HepG2 (cell line): Measurements from ENCODE around the gene COX7A2L. TPM values are rescaled to one million over a fixed set of nuclear protein-coding genes. Genes with fewer than 3 reads are reported as not detected.

Source experiments
- ATAC-seq: fragments of 200-7000 bp; cut with Tn5 transposase; 3 replicates; pipeline ENCODE4 v1.9.1; 2020; ENCODE audit warnings: mild to moderate bottlenecking, moderate library complexity
- BruUV-seq: library from RNA; stranded (reverse); fragments of 400-500 nt; replicated peaks from 2 replicates; lab custom pipeline; 2021; lab: Mats Ljungman, UMichigan
- CTCF ChIA-PET: fragments of 300-600 bp; formaldehyde crosslinking; extraction: SDS; loops from one replicate; lab custom pipeline; 2021; ENCODE audit warnings: low total read pairs, inconsistent platforms, low intra/inter-chr PET ratio; lab: Yijun Ruan, JAX
- POLR2A ChIA-PET: fragments of 350-600 bp; sonication (Branson Sonifier 250); formaldehyde crosslinking; loops from one replicate; lab custom pipeline; 2020; ENCODE audit warnings: antibody characterized with exemption, inconsistent platforms; lab: Yijun Ruan, JAX
- DNase-seq: peaks from one replicate; pipeline ENCODE4 v3.0.0-alpha.2; 2015; ENCODE audit warnings: low spot score
- FAIRE-seq: peaks from 3 replicates; lab custom pipeline; 2011; peaks lifted over from hg19 to GRCh38; lab: Jason Lieb, UNC
- H2AFZ ChIP-seq: one replicate; pipeline ENCODE4 v1.6.1; 2011; ENCODE audit warnings: low read length, inconsistent platforms
- H3K27ac ChIP-seq: fragments of 300-600 bp; 3 replicates; pipeline ENCODE4 v1.8.0; 2011; ENCODE audit warnings: mixed run types, mild to moderate bottlenecking, mixed read lengths, low read length, inconsistent platforms; ENCODE audit not compliant: insufficient read depth; ENCODE audit errors: extremely low read length
- H3K27me3 ChIP-seq, 2 experiments: fragments of 200-600 bp in 1 of 2; 2 replicates in 1 of 2; 3 replicates in 1 of 2; pipeline versions ENCODE4 v1.6.0 to v1.8.0; 2011; ENCODE audit warnings: low read length in 2 of 2, mild to moderate bottlenecking in 2 of 2, moderate library complexity in 2 of 2, inconsistent platforms in 1 of 2; ENCODE audit not compliant: insufficient read depth in 2 of 2, control insufficient read depth in 1 of 2
- H3K36me3 ChIP-seq, 2 experiments: fragments of 200-600 bp in 1 of 2; replicated peaks in 1 of 2; 2 replicates in 1 of 2; 3 replicates in 1 of 2; pipeline versions ENCODE4 v1.5.1 to v1.8.0; 2011; ENCODE audit warnings: low read length in 2 of 2, inconsistent platforms in 1 of 2; ENCODE audit not compliant: insufficient read depth in 2 of 2, control insufficient read depth in 1 of 2
- H3K4me1 ChIP-seq: 2 replicates; pipeline ENCODE4 v1.5.1; 2012; ENCODE audit warnings: low read length, inconsistent platforms; ENCODE audit not compliant: insufficient read depth
- H3K4me2 ChIP-seq: 2 replicates; pipeline ENCODE4 v1.6.0; 2011; ENCODE audit warnings: low read depth, low read length, inconsistent platforms
- H3K4me3 ChIP-seq, 3 experiments: fragments of 200-600 bp in 1 of 3; sonication (generic), shearing (Covaris generic) in 1 of 3; replicated peaks in 1 of 3; 2 replicates each; pipeline ENCODE4 v1.5.1; 2011 to 2016; ENCODE audit warnings: low read length in 3 of 3, inconsistent platforms in 2 of 3, low read depth in 2 of 3, mild to moderate bottlenecking in 2 of 3, control low read depth in 1 of 3, mixed read lengths in 1 of 3; ENCODE audit not compliant: insufficient read depth in 1 of 3
- H3K79me2 ChIP-seq: one replicate; pipeline ENCODE4 v1.6.1; 2011; ENCODE audit warnings: low read length, inconsistent platforms; ENCODE audit not compliant: insufficient read depth
- H3K9ac ChIP-seq: 2 replicates; pipeline ENCODE4 v1.6.0; 2011; ENCODE audit warnings: mild to moderate bottlenecking, low read depth, low read length, inconsistent platforms; ENCODE audit not compliant: insufficient read depth
- H3K9me3 ChIP-seq: 2 replicates; pipeline ENCODE4 v1.5.1; 2012; ENCODE audit warnings: mild to moderate bottlenecking, low read length
- H4K20me1 ChIP-seq: 2 replicates; pipeline ENCODE4 v1.6.0; 2011; ENCODE audit warnings: inconsistent platforms, mild to moderate bottlenecking, low read length, moderate library complexity; ENCODE audit not compliant: insufficient read depth
- AGO2 ChIP-seq: fragments of 200-400 bp; formaldehyde crosslinking; optimal IDR thresholded peaks from 2 replicates; pipeline ENCODE3; 2017; ENCODE audit warnings: mild to moderate bottlenecking, low read depth, low read length, moderate library complexity
- ARNTL ChIP-seq: sonication (generic); formaldehyde crosslinking; IDR thresholded peaks from 2 replicates; pipeline ENCODE4 v1.4.0; 2020; ENCODE audit warnings: mild to moderate bottlenecking, missing genetic modification reagents
- CREB1 ChIP-seq, 2 experiments: fragments of 450-650 bp in 1 of 2; IDR thresholded peaks; 2 replicates each; pipeline ENCODE4 v1.6.1; 2016 to 2017; ENCODE audit warnings: control low read depth in 1 of 2, mild to moderate bottlenecking in 1 of 2, missing compliant biosample characterization in 1 of 2, missing genetic modification characterization in 1 of 2
- PAF1 ChIP-seq: IDR thresholded peaks from 2 replicates; pipeline ENCODE4 v1.6.1; 2016; ENCODE audit warnings: missing genetic modification reagents, missing compliant biosample characterization
- POGK ChIP-seq: sonication (generic); formaldehyde crosslinking; conservative IDR thresholded peaks from 2 replicates; pipeline ENCODE4 v1.8.0; 2022; ENCODE audit warnings: mild to moderate bottlenecking, moderate library complexity, missing genetic modification reagents
- POLR2A ChIP-seq, 2 experiments: IDR thresholded peaks; 2 replicates each; pipeline ENCODE4 v1.6.1; 2011; ENCODE audit warnings: low read depth in 2 of 2, low read length in 2 of 2, mild to moderate bottlenecking in 1 of 2, moderate library complexity in 1 of 2; ENCODE audit not compliant: insufficient read depth in 1 of 2
- RBM22 ChIP-seq: fragments of 200-400 bp; formaldehyde crosslinking; optimal IDR thresholded peaks from 2 replicates; pipeline ENCODE3; 2017; ENCODE audit warnings: mild to moderate bottlenecking, low read length, moderate library complexity
- ZNF138 ChIP-seq: sonication (generic); formaldehyde crosslinking; IDR thresholded peaks from 2 replicates; pipeline ENCODE4 v1.5.0; 2020; ENCODE audit warnings: mild to moderate bottlenecking, low read depth, missing genetic modification reagents
- ZNF790 ChIP-seq: sonication (generic); formaldehyde crosslinking; IDR thresholded peaks from 2 replicates; pipeline ENCODE4 v1.8.0; 2022; ENCODE audit warnings: missing genetic modification reagents, mild to moderate bottlenecking, borderline replicate concordance
- WGBS: methylation state at CpG from one replicate; pipeline ENCODE4 v1.1.6; 2017; ENCODE audit warnings: low lambda C conversion rate; 5-methylcytosine and 5-hydroxymethylcytosine counted together
- in situ Hi-C: cut with HindIII; loops from 2 replicates; pipeline ENCODE4 v1.10.0; 2017; ENCODE audit warnings: low pct_unique_long_range_greater_than_20kb; ENCODE audit not compliant: extremely low pct_ligation_motif_present
- intact Hi-C: fragments of 100-400 bp; cut with micrococcal nuclease; formaldehyde crosslinking; loops from one replicate; pipeline ENCODE4 v1.10.0; 2022; ENCODE audit not compliant: unreplicated experiment
- polyA plus RNA-seq, 8 experiments: library from polyadenylated mRNA; depleted of rRNA in 3 of 8; stranded (reverse) in 7 of 8; unstranded in 1 of 8; fragments of >200 nt; fragmentation: Illumina TruSeq in 4 of 8; extraction: Trizol in 4 of 8; gene quantifications; 2 replicates each; pipeline versions ENCODE4 v1.2.1 to v1.2.3, GENCODE V29; 2011 to 2016; ENCODE audit warnings: low read depth in 4 of 8, missing spikeins in 1 of 8, mixed read lengths in 1 of 8; ENCODE audit not compliant: insufficient read depth in 1 of 8
- total RNA-seq, 5 experiments: library from RNA; depleted of rRNA; stranded (reverse); fragments of >200 nt; fragmentation: Illumina TruSeq; extraction: Trizol; gene quantifications; 2 replicates each; pipeline ENCODE4 v1.2.3, GENCODE V29; 2016; ENCODE audit warnings: low read depth in 1 of 5

The COX7A2L gene
- total and polyA plus RNA-seq, 2 of the 13 experiments (the other 11 are each of a cell fraction or from before 2014, with no cell fraction given) = 155 to 201 TPM

- H3K9ac ChIP-seq = no peak overlapping the region
- BruUV-seq = no TSS peak
- H3K4me1 ChIP-seq = no peaks in the 10 kb centered on the region
- H3K27ac ChIP-seq = no peak overlapping the region
- no peaks in the 10 kb centered on the region for H3K79me2 ChIP-seq
- no peaks in the 10 kb centered on the region for H3K27me3 ChIP-seq
- no peaks in the 10 kb centered on the region for H3K9me3 ChIP-seq
- TF ChIP-seq ZNF790 (CRISPR knock-in tag) (no peak), RBM22 (peak; percentile 85), POGK (no peak), AGO2 (peak; percentile 61)
- TF ChIP-seq, all 625 proteins: peak for 2
- Histone ChIP-seq H3K4me3 (no peak overlapping the region), H3K36me3 (peaks cover 6 to 74% of the 10 kb centered on the region in 2 experiments), H3K4me2 (no peak overlapping the region), H2AFZ (no peak overlapping the region), H4K20me1 (peaks cover 36% of the 10 kb centered on the region)
- WGBS = 96% methylated on average over 2 of the region's 2 CpGs
- ATAC-seq (no peak), DNase-seq (no peak), FAIRE-seq (no peak)
- in situ Hi-C loops = no loop called here
- ChIA-PET CTCF (no interaction called here), POLR2A (no interaction called here)
- intact Hi-C loops = no loop called here
Observed at GRCh38 chr2:42309366-42309765, 51.7 kb downstream of the COX7A2L start.

GRCh38 chr2:42307180-42307579, 53.8 kb downstream of the COX7A2L start:
- intact Hi-C loops (no loop called here), in situ Hi-C loops (no loop called here)
- FAIRE-seq = no peak
- BruUV-seq = no TSS peak
- Histone ChIP-seq H3K9me3 (no peaks in the 10 kb centered on the region), H3K4me1 (no peaks in the 10 kb centered on the region), H4K20me1 (peaks cover 48% of the 10 kb centered on the region), H3K9ac (no peak overlapping the region), H3K79me2 (peaks cover 2% of the 10 kb centered on the region), H3K36me3 (peaks cover 18 to 86% of the 10 kb centered on the region in 2 experiments), H3K4me3 (no peak overlapping the region), H3K27me3 (no peaks in the 10 kb centered on the region), H2AFZ (no peak overlapping the region), H3K27ac (no peak overlapping the region), H3K4me2 (no peak overlapping the region)
- no peak for ATAC-seq
- peak; percentile 29; the same call in 1 of the 2 replicates for TF ChIP-seq PAF1 (CRISPR knock-in tag)
- peak in 1 of 2 experiments; percentile 28; a peak in 1 of 4 replicates for TF ChIP-seq POLR2A (IDR thresholded peaks at IDR 0.05; ENCODE audit: insufficient read depth in 1 of 2, low read depth in 2 of 2, low read length in 2 of 2)
- TF ChIP-seq CREB1 (IDR thresholded peaks at IDR 0.05) = no peak
- TF ChIP-seq CREB1 (CRISPR knock-in tag; IDR thresholded peaks at IDR 0.05) = 0 out of 2 replicates have a peak, but pooled peaks have one; percentile 19
- TF ChIP-seq ARNTL (CRISPR knock-in tag) = no peak
- peak; percentile 78 for TF ChIP-seq RBM22
- no peak for TF ChIP-seq ZNF138 (CRISPR knock-in tag)
- peak; percentile 52 for TF ChIP-seq AGO2
- CTCF ChIA-PET = no interaction called here
- no peak for DNase-seq
- POLR2A ChIA-PET = no interaction called here
